ENCODE data around the gene COMMD6. TPM values are rescaled to one million over a fixed set of nuclear protein-coding genes. Genes with fewer than 3 reads are reported as not detected.

Gene COMMD6
- total RNA-seq, 4 donors from 2014 or later: 45.1 to 92.6 (median 46.2) TPM

DNA sequence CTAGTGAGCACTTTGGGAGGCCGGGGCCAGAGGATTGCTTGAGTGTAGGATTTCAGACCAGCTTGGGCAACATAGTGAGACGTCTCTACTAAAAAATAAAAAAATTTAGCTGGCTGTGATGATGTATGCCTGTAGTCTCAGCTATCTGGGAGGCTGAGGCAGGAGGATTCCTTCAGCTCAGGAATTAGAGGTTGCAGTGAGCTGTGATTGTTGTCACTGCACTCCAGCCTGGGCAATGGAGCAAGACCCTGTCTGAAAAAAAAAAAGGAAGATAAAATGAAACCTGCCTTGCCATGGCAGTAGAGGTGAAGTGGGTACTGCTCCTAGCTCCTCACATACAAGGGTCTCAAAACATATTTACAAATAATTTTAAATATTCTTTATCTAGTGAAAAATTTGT lies 19.3 kb upstream of the COMMD6 start:
- no peak overlapping the region for H3K4me3 ChIP-seq
- in situ Hi-C loops (cut with MboI; ENCODE audit: low pct_ligation_motif_present in 1 of 4, low pct_unique_long_range_greater_than_20kb in 1 of 4, low sequenced_read_pairs in 3 of 4) (no loop called here), intact Hi-C loops (cut with DNase I; ENCODE audit: low total_unique reads) (no loop called here)
- peaks cover 0 to 12% (median 5%) of the 10 kb centered on the region in 4 donors for H3K4me1 ChIP-seq
- DNase-seq: no peak
- peaks cover 0 to 8% (median 0%) of the 10 kb centered on the region in 4 donors for H3K36me3 ChIP-seq
- no peak overlapping the region for H3K27ac ChIP-seq
- WGBS, 2 donors (ENCODE audit: low coverage in 1 of 2): 80 to 93% methylated on average over 1 to 2 of the region's 2 CpGs
- H3K27me3 ChIP-seq: no peaks in the 10 kb centered on the region
- TF ChIP-seq EP300 (IDR thresholded peaks at IDR 0.05; ENCODE audit: low read depth) (no peak), POLR2AphosphoS5 (IDR thresholded peaks at IDR 0.05) (no peak), POLR2A (IDR thresholded peaks at IDR 0.05) (no peak)
- TF ChIP-seq, protein P1, sequence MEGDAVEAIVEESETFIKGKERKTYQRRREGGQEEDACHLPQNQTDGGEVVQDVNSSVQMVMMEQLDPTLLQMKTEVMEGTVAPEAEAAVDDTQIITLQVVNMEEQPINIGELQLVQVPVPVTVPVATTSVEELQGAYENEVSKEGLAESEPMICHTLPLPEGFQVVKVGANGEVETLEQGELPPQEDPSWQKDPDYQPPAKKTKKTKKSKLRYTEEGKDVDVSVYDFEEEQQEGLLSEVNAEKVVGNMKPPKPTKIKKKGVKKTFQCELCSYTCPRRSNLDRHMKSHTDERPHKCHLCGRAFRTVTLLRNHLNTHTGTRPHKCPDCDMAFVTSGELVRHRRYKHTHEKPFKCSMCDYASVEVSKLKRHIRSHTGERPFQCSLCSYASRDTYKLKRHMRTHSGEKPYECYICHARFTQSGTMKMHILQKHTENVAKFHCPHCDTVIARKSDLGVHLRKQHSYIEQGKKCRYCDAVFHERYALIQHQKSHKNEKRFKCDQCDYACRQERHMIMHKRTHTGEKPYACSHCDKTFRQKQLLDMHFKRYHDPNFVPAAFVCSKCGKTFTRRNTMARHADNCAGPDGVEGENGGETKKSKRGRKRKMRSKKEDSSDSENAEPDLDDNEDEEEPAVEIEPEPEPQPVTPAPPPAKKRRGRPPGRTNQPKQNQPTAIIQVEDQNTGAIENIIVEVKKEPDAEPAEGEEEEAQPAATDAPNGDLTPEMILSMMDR (IDR thresholded peaks at IDR 0.05): no peak
- no peaks in the 10 kb centered on the region for H3K9me3 ChIP-seq

DNA sequence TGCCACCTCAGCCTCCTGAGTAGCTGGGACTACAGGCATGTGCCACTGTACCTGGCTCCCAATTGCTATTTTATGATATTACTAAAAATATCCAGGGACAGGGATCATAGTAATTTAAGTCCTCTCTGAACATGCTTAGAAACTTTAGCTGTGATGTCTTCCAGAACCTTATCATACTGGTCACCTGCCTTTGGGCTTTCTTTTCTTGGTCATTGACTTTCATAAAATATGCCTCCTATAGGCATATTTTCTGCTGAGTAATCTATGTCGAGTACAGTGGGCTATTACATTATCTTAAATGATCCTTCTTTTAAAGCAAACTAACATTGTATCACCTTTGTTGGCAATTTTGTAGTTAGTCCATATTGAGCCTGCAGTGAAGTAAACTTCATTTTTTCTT lies 18.2 kb upstream of the COMMD6 start:
- no peaks in the 10 kb centered on the region for H3K27me3 ChIP-seq
- WGBS, 2 donors (ENCODE audit: low coverage in 1 of 2): 84 to 100% methylated on average over 1 of the region's 1 CpG
- intact Hi-C loops (cut with DNase I; ENCODE audit: low total_unique reads): no loop called here
- H3K27ac ChIP-seq: no peak overlapping the region
- H3K36me3 ChIP-seq: no peaks in the 10 kb centered on the region
- H3K4me1 ChIP-seq: peaks cover 3 to 16% (median 7%) of the 10 kb centered on the region in 4 donors
- no peak for DNase-seq
- H3K4me3 ChIP-seq: no peak overlapping the region
- TF ChIP-seq, protein P1 (IDR thresholded peaks at IDR 0.05): no peak
- TF ChIP-seq EP300 (IDR thresholded peaks at IDR 0.05; ENCODE audit: low read depth) (no peak), POLR2A (IDR thresholded peaks at IDR 0.05) (no peak), POLR2AphosphoS5 (IDR thresholded peaks at IDR 0.05) (no peak)
- in situ Hi-C loops (cut with MboI; ENCODE audit: low pct_ligation_motif_present in 1 of 4, low pct_unique_long_range_greater_than_20kb in 1 of 4, low sequenced_read_pairs in 3 of 4): no loop called here
- H3K9me3 ChIP-seq: no peaks in the 10 kb centered on the region

DNA sequence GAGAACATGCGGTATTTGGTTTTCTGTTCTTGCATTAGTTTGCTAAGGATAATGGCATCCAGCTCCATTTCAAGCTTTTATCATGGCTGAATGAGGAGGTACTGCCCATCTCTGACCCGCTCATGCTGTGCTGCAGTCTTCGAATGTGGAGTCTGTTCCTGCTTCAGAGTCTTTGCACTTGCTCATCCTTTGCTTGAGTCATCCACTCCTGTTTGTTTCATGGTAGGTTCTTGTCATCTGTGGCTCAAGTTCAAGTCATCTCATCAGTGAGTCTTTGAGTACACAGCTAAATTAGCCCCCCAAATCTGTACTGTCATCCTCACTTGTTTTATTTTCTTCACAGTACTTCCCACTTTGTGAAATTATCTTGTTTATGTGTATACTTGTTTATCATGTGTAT lies 17.3 kb upstream of the COMMD6 start:
- WGBS, 2 donors (ENCODE audit: low coverage in 1 of 2): 98 to 100% methylated on average over 2 to 3 of the region's 3 CpGs
- no peak for DNase-seq
- H3K9me3 ChIP-seq: no peaks in the 10 kb centered on the region
- no peaks in the 10 kb centered on the region for H3K27me3 ChIP-seq
- H3K36me3 ChIP-seq: no peaks in the 10 kb centered on the region
- intact Hi-C loops (cut with DNase I; ENCODE audit: low total_unique reads) (no loop called here), in situ Hi-C loops (cut with MboI; ENCODE audit: low pct_ligation_motif_present in 1 of 4, low pct_unique_long_range_greater_than_20kb in 1 of 4, low sequenced_read_pairs in 3 of 4) (no loop called here)
- TF ChIP-seq, protein P1 (IDR thresholded peaks at IDR 0.05): no peak
- TF ChIP-seq EP300 (IDR thresholded peaks at IDR 0.05; ENCODE audit: low read depth): no peak
- no peak for TF ChIP-seq POLR2A (IDR thresholded peaks at IDR 0.05)
- TF ChIP-seq POLR2AphosphoS5 (IDR thresholded peaks at IDR 0.05): no peak
- peaks cover 4 to 23% (median 13%) of the 10 kb centered on the region in 4 donors for H3K4me1 ChIP-seq
- H3K27ac ChIP-seq: no peak overlapping the region
- no peak overlapping the region for H3K4me3 ChIP-seq

DNA sequence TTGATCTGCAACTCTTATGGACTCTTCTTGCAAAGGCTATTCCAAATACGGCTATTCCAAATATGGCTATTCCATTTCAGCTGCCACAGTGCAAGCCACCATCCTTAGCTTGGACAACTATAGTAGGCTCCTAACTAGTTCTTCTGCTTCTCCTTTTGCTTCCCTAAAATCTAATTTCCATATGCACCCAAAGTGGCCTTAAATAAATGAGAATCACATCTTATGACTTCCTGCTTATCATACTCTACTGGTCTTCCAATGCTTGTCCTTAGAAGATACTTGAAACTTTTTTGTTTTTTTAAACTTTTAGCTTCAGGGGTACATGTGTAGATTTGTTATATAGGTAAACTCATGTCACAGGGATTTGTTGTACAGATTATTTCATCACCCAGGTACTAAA lies 16.8 kb upstream of the COMMD6 start:
- Histone ChIP-seq H3K36me3 (no peaks in the 10 kb centered on the region), H3K4me3 (no peak overlapping the region), H3K9me3 (no peaks in the 10 kb centered on the region), H3K27ac (no peak overlapping the region), H3K4me1 (peaks cover 4 to 23% (median 13%) of the 10 kb centered on the region in 4 donors), H3K27me3 (no peaks in the 10 kb centered on the region)
- intact Hi-C loops (cut with DNase I; ENCODE audit: low total_unique reads) (no loop called here), in situ Hi-C loops (cut with MboI; ENCODE audit: low pct_ligation_motif_present in 1 of 4, low pct_unique_long_range_greater_than_20kb in 1 of 4, low sequenced_read_pairs in 3 of 4) (no loop called here)
- WGBS, 2 donors (ENCODE audit: low coverage in 1 of 2): 92 to 100% methylated on average over 1 of the region's 1 CpG
- TF ChIP-seq EP300 (IDR thresholded peaks at IDR 0.05; ENCODE audit: low read depth): no peak
- no peak for TF ChIP-seq POLR2A (IDR thresholded peaks at IDR 0.05)
- no peak for TF ChIP-seq POLR2AphosphoS5 (IDR thresholded peaks at IDR 0.05)
- TF ChIP-seq, protein P1 (IDR thresholded peaks at IDR 0.05): no peak
- DNase-seq: no peak
